Panc1 (cell line): ENCODE measurements around the gene POU2F2.

Experiments used
- CTCF ChIP-seq: fragments of 450-650 bp; IDR thresholded peaks from 2 replicates; pipeline ENCODE4 v1.5.1; 2017; ENCODE audit warnings: mild to moderate bottlenecking
- POLR2AphosphoS5 ChIP-seq: IDR thresholded peaks from 2 replicates; pipeline ENCODE4 v1.6.1; 2012; ENCODE audit warnings: mild to moderate bottlenecking, low read depth, low read length, moderate library complexity
- REST ChIP-seq, 2 experiments: IDR thresholded peaks; 2 replicates each; pipeline ENCODE4 v1.6.1; 2011 to 2012; ENCODE audit warnings: low read depth in 2 of 2, control low read depth in 1 of 2, low read length in 1 of 2, mild to moderate bottlenecking in 1 of 2, moderate library complexity in 1 of 2; ENCODE audit not compliant: insufficient read depth in 1 of 2

- TF ChIP-seq POLR2AphosphoS5 = no peak
- no peak for TF ChIP-seq CTCF
- TF ChIP-seq REST (IDR thresholded peaks at IDR 0.05; ENCODE audit: insufficient read depth in 1 of 2, low read depth in 2 of 2, low read length in 1 of 2) = no peak
Observed at GRCh38 chr19:42126574-42126973, 5.7 kb downstream of the POU2F2 start.
